ENCODE results near the gene TRAPPC8.
"Not testable (repeated sequence)": the region's sequence is repeated elsewhere in the genome, so short reads cannot be mapped to it uniquely, and the experiment has no call there.

TRAPPC8 gene

DNA sequence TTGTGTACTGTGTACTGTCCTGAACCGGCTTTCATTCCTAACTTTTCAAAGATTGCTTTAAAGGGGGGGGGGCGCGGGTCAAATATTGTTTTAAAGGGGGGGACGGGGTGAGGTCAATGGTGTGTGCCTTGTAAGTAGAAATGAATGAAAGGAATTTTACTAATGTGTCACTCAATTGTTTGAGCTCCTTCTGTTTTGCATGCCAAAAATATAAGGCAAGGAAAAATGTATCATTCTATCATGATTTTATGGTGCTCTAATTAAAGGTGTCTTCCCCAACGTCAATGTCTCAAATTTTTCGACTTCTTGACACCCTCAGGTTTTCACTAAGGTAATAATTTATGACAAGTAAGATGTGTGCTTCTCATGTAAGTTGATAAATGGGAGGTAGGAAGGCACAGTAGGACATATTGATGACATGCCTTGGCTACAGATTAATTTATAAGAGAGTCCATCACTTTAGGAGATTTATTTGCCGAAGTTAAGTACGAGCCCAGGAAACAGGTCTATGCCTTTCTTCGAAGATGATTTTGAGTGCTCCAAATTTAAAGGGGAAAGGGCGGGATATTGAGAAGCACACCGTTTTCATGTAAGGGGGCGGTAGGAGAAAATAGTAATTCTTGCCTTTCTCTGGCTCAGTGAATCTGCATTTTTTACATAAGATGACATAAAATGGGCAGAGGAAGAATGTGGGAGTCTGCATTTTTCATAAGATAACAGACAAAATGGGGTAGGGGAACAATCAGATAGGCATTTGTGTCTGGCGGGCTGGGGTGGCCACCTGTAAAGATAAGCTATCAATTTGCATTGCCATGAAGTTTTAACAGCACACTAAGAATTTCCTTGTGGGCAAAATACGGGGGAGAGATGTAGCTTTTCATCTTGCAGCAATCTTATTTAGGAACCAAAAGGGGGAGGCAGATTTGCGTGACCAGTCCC is 1.2 kb upstream of the TRAPPC8 start:
- DNase-seq, result no peak

DNA sequence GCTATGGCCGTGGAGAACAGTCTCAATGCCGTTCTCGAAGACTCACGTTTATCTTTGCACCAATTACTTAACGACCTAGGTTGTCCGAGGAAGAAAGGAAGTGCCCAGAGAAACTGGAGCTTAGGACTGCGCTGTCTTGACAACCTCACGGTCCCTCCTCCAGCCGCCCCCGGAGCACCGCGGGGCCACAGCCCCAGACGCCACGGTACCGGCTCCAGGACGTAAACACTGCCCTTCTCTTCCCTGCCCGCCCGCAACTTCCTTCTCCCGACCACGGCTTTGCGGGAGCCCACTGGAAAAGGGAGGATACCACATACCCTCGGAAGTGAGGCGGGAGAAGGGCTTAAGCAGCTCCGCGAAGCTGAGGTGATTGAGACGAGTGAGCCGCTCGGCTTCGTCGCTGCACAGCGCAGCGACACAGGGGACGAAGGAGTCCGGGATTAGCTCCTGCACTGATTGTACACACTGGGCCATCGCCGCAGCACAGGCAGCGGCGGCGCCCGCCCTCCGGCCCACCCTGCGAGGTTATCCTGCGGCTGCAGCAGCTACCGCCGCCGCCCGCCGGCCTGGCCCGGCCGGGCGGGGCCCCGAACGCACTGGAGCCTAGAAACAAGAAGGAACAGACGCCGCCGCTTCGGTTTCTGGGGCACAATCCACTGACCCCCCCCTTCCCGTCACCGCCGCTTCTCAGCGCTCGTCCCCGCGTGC is 483 bp downstream of the TRAPPC8 start:
- peak; percentile 21 for DNase-seq

DNA sequence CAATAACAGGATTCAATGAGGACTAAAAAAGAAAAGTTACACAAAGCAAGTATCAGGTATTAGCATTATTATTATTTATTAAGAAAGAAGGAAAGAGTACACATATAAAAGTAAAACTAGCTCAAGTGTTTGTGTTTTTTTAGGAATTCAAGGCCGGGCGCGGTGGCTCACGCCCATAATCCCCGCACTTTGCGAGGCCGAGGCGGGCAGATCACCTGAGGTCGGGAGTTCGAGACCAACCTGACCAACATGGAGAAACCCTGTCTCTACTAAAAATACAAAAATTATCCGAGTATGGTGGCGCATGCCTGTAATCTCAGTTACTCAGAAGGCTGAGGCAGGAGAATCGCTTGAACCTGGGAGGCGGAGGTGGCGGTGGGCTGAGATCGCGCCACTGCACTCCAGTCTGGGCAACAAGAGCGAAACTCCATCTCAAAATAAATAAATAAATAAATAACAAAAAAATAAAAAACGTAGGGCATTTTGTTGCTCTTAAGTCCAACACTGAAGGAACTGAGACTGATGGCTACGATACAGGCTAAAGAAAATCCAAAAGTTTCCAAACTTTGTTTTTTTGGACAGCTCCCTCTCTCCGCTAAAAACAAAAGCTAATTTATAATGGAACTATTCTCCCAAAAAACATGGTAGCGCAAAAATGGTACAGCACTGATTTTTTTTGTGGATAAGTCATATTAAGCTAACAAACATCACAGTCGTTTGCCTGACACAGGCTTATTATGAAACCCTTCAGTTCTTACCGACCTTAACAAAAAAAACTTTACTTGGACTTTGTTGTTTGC is 1.7 kb downstream of the TRAPPC8 start:
- DNase-seq, result no peak

DNA sequence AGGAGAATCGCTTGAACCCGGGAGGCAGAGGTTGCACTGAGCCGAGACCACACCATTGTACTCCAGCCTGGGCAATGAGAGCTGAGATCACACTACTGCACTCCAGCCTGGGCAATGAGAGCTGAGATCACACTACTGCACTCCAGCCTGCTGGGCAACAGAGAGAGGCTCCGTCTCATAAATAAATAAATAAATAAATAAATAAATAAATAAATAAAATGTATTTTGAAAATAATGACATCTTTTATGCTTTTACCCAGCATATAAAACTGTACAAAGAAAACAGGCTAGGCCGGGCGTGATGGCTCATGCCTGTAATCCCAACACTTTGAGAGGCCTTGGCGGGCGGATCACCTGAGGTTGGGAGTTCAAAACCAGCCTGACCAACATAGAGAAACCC is 8.2 kb downstream of the TRAPPC8 start:
- not testable (repeated sequence) for DNase-seq

DNA sequence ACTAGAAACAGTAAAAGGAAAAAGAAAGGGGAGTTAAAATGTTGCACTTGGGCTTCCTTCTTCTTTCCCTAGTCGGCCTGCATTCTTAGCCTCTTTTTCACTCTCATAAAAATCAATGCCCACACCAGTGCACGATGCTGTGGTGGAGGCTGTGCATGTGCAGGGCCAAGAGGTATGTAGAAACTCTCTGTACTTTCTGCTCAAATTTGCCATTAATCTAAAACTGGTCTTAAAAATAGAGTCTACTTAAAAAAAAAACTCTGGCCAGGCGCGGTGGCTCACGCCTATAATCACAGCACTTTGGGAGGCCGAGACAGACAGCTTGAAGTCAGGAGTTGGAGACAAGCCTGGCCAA is 11.1 kb downstream of the TRAPPC8 start:
- no peak for DNase-seq

DNA sequence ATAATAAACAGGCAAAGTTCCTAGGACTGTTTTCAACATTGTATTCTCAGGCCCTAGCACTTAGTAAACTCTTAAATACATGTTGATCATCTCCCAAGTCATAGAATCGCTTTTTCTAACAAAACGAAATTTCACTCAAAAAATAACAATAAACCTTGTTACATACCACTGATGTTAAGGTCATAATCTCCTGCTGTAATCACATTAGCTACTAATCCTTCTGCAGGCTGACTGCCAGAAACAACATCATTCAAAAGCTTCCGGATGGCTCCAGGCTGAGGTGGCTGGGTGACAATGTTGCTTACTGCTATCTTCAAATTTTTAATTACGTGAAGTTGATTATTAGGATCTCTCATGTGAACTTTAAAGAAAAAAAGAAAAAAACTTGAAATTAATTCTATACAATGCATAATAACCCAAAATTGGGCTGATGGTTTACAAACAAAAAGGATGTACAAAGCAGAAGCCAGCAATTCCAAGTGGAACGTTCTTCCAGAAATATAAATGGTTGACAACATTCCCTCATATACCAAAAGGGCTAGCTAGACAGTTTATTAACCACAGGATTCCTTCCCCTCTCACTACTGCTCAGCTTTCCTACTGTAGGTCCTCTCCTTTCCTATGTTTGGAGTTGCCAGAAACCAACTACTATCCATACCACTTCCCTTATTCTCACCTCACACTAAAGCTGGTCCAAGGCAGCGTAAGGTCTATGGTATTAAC is 11.6 kb downstream of the TRAPPC8 start:
- no peak for DNase-seq

DNA sequence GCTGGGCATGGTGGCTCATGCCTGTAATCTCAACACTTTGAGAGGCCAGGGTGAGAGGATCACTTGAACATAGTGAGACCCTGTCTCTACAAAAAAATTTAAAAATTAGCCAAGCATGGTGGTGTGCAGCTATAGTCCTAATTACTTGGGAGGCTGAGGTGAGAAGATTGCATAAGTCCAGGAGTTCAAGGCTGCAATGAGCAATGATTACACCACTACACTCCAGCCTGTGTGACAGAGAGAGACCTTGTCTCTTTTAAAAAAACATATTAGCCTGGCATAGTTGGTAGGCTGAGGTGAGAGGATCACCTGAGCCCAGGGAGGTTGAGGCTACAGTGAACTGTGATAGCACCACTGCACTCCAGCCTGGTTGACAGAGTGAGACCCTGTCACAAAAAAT is 13.7 kb downstream of the TRAPPC8 start:
- DNase-seq, result no peak

DNA sequence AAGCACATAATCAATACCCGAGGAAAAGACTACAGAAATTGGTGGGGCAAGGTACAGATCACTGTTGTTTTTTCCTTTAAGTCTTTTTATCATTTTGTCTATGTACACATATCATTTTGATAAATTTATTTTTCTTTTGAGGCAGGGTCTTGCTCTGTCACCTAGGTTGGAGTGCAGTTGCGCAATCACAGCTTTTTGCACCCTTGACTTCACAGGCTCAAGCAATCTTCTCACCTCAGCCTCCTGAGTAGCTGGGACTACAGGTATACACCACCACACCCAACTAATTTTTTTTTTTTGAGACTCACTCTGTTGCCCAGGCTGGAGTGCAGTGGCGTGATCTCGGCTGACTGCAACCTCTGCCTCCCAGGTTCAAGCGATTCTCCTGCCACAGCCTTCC is 15.9 kb downstream of the TRAPPC8 start:
- DNase-seq, result not testable (repeated sequence)

DNA sequence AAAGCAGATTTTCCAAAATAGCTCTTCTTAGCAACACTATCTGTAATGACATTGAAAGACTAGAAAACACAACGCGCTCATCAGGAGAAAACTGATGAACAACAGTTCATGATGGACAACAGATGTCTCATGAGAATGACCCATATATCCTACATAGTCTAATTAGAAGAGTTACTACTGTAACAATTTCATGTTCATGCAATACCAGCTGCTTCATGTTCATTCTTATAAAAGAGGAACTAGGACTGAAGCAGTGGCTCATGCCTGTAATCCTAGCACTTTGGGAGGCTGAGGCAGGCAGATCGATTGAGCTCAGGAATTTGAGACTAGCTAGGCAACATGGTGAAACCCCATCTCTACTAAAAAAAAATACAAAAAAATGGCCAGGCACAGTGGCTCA is 22.7 kb downstream of the TRAPPC8 start:
- no peak for DNase-seq

DNA sequence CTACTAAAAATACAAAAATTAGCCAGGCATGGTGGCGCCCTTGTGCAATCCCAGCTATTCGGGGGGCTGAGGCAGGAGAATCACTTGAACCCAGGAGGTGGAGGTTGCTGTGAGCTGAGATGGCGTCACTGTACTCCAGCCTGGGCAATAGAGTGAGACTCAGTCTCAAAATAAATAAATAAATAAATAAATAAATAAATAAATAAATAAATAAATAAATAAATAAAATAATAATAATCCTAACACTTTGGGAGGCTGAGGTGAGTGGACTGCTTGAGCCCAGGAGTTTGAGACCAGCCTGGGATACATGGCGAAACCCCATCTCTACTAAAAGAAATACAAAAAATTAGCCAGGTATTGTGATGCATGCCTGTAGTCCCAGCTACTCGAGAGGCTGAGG is 23.6 kb downstream of the TRAPPC8 start:
- DNase-seq, result not testable (repeated sequence)

DNA sequence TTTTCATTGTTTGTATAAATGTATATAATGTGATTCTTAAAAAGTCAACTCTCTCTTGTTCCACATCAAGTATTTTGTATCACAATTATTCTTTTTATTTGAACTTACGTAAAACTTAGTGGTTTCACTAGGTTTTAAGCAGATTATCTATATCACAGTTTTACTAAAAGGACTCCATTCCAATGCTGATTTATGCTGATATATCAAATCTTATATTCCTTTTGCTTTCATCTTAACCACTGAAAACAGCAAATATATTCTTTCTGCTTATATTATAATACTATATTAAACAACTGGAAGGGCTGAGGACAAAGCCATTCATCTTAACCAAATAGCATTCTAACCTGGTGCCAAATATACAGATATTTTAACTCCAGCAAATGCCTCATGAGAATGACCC is 24.2 kb downstream of the TRAPPC8 start:
- no peak for DNase-seq

DNA sequence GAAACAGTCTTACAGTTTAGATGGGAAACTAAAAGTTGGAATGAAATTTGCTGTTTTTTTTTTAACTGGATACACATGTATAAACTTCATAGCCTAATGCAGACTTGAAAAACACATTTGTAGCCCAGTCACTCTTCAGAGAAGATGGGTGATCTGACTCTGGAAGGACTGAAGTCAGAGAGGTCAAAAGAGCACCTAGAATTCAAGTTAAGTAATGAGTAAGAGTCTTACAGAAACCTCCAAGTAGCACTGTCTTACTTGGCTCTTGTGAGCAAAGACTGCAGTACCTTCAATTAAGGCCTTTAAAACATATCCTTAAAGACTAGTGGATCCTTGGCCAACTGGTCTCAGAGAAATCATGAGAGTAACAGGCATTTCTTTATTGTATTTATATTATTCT is 41.9 kb downstream of the TRAPPC8 start:
- no peak for DNase-seq

DNA sequence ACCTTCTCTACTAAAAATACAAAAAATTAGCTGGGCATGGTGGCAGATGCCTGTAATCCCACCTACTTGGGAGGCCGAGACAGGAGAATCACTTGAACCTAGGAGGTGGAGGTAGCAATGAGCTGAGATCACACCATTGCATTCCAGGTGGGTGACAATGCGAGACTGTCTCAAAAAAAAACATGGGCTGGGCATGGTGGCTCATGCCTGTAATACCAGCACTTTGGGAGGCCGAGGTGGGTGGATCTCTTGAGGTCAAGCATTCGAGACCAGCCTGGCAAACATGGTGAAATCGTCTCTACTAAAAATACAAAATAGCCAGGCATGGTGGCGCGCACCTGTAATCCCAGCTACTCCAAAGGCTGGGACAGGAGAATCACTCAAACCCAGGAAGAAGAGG is 43.2 kb downstream of the TRAPPC8 start:
- not testable (repeated sequence) for DNase-seq

DNA sequence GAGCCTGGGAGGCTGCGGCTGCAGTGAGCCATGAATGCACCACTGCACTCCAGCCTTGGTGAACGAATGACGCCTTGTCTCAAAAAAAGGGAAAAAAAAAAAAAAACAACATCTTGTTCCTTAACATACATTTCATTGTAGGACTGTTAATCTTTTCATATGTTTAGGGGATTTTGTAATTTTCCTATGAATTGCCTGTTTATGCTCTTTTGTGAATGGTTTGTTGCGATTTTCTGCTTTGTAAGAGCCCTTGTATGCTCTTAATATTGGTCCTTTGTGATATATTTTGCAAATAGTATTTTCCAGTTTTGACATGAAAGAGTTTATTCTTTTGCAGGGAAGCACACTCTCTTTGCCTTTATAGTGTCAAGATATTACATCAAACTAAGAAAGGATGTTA is 50.0 kb downstream of the TRAPPC8 start:
- no peak for DNase-seq

DNA sequence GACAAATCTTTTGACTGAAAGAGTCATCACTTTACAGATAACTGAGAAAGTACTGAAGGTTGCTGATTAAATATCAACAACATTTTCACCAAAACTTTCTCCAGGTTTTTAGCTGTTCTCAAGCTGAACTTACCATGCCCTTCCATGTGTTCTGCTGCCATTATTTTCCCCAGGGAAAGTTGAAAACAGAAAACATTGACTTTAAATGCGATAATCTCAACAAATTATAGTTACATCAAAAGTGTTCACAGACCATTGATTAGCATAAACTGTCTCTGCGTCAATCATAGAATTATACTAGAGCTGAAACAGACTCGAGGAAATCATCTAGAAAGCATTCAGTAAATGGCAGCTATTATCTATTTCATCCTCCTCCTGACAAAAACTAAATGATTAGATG is 51.4 kb downstream of the TRAPPC8 start:
- DNase-seq, result no peak

DNA sequence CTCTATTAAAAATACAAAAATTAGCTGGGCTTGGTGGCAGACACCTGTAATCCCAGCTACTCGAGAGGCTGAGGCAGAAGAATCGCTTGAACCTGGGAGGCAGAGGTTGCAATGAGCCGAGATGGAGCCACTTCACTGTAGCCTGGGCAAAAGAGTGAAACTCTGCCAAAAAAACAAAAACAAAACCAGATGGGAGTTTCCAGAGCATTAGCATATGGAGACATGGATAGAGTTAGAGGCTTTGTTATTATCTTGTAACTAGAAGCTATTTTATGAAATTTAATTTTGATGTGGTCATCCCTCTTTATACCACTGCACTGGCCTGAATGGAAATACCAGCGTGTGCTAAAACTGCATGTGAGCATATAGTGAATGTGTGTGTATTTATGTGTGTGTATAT is 58.9 kb downstream of the TRAPPC8 start:
- DNase-seq, result no peak

DNA sequence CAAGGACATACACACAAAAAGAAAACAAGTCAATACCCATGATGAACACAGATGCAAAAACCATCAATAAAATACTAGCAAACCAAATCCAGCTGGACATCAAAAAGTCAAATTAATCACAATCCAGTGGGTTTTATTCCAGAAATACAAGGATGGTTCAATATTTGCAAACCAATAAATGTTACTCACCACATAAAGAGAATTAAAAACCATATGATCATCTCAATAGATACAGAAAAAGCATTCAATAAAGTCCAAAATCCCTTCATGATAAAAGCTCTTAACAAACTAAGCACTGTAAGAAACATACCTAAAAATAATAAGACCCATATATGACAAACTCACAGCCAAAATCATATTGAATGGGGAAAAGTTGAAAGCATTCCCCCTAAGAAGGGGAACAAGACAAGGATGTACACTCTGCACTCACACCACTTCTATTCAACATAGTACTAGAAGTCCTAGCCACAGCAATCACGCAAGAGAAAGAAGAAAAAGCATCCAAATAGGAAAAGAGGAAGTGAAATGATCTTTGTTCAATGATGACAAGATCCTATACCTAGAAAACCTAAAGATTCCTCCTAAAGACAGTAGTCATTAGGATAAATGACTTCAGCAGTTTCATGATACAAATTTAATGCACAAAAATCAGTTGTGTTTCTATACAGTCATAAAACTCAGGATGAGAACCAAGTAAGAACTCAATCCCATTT is 62.6 kb downstream of the TRAPPC8 start:
- no peak for DNase-seq

DNA sequence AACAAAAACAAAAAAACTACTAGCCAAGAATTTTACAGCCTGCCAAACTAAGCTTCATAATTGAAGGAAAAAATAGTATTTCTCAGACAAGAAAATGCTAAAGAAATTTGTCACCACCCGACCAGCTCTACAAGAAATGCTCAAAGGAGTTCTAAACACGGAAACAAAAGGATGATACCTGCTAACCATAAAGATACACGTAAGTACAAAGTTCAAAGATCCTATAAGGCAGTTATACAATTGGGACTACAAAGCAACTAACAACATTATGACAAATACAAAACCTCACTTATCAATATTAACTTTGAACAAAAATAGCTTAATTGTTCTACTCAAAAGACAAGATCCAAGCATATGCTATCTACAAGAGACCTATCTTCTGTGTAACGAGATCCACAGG is 64.6 kb downstream of the TRAPPC8 start:
- no peak for DNase-seq

DNA sequence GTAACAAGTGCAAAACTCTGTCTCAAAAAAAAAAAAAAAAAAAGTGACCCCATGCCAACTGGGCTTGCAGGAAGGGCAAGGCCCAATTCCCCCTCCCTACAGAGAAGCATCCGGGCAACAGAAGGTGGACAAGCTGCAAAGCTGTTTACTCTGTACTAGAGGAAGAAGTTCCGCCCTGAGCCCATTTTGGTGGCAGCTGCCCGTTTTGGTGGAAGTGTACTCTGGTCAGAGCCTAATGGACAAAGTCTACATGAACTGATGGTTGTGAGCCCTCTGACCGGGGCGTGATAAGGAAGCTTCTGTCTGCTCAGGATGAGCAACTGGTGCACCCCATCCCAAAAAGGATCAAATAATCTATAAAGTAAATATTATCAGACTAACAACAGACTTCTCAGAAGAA is 65.0 kb downstream of the TRAPPC8 start:
- no peak for DNase-seq

DNA sequence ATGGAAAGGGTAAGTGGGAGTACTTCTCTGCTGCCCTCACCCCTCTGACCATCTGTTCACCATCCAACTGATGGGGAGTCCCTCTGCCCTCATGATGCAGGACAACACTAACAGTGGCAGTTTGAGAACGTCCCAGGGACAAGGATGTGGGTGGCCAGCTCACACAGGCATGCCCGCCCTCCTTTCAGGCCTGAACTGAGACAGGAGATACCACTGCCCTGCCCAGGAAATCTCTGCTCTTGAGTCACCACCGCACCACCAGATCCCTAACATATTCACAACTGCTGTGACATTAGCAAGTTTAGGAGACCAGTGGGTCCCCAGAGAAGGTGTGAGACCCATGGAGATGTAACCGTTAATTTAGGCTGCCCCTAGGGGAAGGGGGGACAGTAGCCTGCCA is 66.2 kb downstream of the TRAPPC8 start:
- no peak for DNase-seq

DNA sequence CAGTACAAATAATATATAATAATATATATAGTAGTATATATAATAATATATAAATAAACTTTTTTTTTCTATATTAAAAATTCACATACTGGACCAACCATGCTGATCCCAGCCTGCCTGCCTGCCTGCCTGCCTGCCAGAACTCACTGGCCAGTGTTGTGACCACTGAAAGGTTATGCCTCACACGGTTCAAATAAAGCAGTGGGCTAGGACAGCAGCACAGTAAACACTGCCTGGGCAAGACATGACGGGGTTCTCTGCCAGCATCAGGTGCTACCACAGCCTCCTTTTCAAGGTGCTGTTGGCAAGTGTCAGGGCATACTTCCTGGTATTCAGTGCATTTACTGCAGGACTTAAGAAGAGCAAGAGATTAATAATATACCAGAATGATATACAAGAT is 67.6 kb downstream of the TRAPPC8 start:
- no peak for DNase-seq

DNA sequence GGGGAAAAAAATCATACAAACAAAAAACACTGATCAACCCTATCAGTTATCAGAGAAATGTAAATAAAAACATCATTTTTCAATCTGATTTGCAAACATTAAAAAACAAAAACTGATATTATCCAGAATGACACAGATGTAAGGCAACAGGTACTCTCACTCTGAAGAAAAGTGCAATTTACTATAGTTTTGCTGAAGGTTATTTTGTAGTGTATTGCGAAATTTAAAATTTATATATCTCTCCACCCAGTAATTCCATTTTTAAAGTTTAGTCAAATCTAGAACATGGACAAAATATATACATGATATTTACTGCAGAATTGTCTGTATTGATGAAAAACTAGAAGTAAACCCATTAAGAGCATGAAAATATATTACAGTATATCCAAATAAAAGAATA is 79.8 kb downstream of the TRAPPC8 start:
- DNase-seq, result no peak

Measured in effector CD8-positive, alpha-beta T cell (primary cell).